NCI-H1417 (cell line): ENCODE results near the gene LARP4B.

Experiments
- DNase-seq, 3 experiments: peaks; one replicate each; lab custom pipeline; 2025; lab: John Stamatoyannopoulos, UW

Gene LARP4B

GRCh38 chr10:866577-866941, 64.9 kb downstream of the LARP4B start:
- DNase-seq = no peak

GRCh38 chr10:865924-866576, 65.5 kb downstream of the LARP4B start:
- no peak for DNase-seq

- no peak for DNase-seq
These were observed 66.2 kb downstream of the LARP4B start for GRCh38 chr10:865257-865656.

GRCh38 chr10:860519-860918, 71.0 kb downstream of the LARP4B start:
- no peak for DNase-seq

GRCh38 chr10:856416-857157, 74.9 kb downstream of the LARP4B start:
- no peak for DNase-seq

- DNase-seq = no peak
These were observed 75.8 kb downstream of the LARP4B start for GRCh38 chr10:855671-856070.

GRCh38 chr10:855079-855478, 76.4 kb downstream of the LARP4B start:
- DNase-seq = no peak

- no peak for DNase-seq
These were observed 78.5 kb downstream of the LARP4B start for GRCh38 chr10:853017-853416.

- no peak for DNase-seq
These were observed 79.1 kb downstream of the LARP4B start for GRCh38 chr10:852386-852785.

- DNase-seq = no peak
These were observed 79.6 kb downstream of the LARP4B start for GRCh38 chr10:851901-852300.

- DNase-seq = no peak
These were observed 81.4 kb downstream of the LARP4B start for GRCh38 chr10:850093-850492.

- DNase-seq = no peak
These were observed 83.6 kb downstream of the LARP4B start for GRCh38 chr10:847868-848267.

- no peak for DNase-seq
These were observed 85.3 kb downstream of the LARP4B start for GRCh38 chr10:846126-846685.

GRCh38 chr10:845526-845925, 86.0 kb downstream of the LARP4B start:
- DNase-seq = no peak

GRCh38 chr10:844552-844951, 87.0 kb downstream of the LARP4B start:
- DNase-seq = no peak

- no peak for DNase-seq
These were observed 87.8 kb downstream of the LARP4B start for GRCh38 chr10:843703-844102.

- DNase-seq = no peak
These were observed 88.7 kb downstream of the LARP4B start for GRCh38 chr10:842795-843194.

GRCh38 chr10:841535-841934, 90.0 kb downstream of the LARP4B start:
- no peak for DNase-seq

GRCh38 chr10:839550-840205, 91.8 kb downstream of the LARP4B start:
- no peak for DNase-seq

- DNase-seq = peak in 1 of 3 experiments; percentile 11
These were observed 94.7 kb downstream of the LARP4B start for GRCh38 chr10:836782-837181.

GRCh38 chr10:834493-834892, 97.0 kb downstream of the LARP4B start:
- no peak for DNase-seq

- no peak for DNase-seq
These were observed 102.3 kb downstream of the LARP4B start for GRCh38 chr10:829241-829640.

- no peak for DNase-seq
These were observed 103.3 kb downstream of the LARP4B start for GRCh38 chr10:828191-828590.
